Measurements from ENCODE around the gene FANCB. TPM values are rescaled to one million over a fixed set of nuclear protein-coding genes. Genes with fewer than 3 reads are reported as not detected.

Gene FANCB
- total and polyA plus RNA-seq, 2 of the 4 experiments (the other 2 are of a cell fraction): 2.5 to 7.7 TPM

DNA sequence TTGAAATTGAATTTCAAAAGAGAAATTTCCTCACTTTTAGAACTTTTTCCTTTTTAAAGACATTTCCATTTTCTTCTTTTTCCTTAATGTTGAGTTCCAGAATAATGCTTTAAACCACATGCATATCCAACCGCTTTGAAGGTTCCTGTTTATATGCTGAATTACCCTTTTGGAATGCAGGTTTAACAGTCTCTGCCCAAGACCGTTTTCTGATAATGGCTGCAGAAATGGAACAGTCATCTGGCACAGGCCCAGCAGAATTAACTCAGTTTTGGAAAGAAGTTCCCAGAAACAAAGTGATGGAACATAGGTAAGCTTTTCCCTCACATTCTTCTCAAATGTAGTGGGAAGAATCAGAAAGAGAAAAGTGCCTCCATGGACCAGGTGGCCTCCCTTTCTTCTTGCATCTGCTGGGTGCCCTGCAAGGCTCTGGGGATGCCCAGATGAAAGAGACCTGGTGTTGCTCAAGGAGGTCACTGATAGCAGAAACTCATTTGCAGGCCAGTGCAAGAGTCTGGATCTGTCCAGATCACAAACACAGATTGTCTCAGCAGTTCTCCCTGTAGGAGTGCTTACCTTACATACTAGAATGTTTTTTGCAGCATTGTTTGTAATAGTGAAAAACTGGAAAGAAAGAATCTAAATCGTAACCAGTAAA lies 43.3 kb upstream of the FANCB start:
- no peak overlapping the region; the same call in 1 of the 2 replicates for H3K14ac ChIP-seq (replicated peaks; ENCODE audit: low read depth, low read length)
- peak overlapping the region; percentile 64; the same call in 1 of the 2 replicates for H4K5ac ChIP-seq (ENCODE audit: low read depth, low read length)
- intact Hi-C loops (cut with micrococcal nuclease) (no loop called here), dilution Hi-C loops (cut with HindIII; ENCODE audit: low sequenced_read_pairs, unreplicated experiment) (no loop called here), in situ Hi-C loops (cut with MboI; ENCODE audit: low sequenced_read_pairs) (no loop called here)
- TF ChIP-seq MAFK (IDR thresholded peaks at IDR 0.05; ENCODE audit: low read depth, low read length): no peak
- TF ChIP-seq MXI1 (IDR thresholded peaks at IDR 0.05; ENCODE audit: borderline replicate concordance, low read depth, low read length): no peak
- POLR2A ChIA-PET (ENCODE audit: unreplicated experiment): no interaction called here
- H3K56ac ChIP-seq (ENCODE audit: extremely low read depth, insufficient read depth, low read length): peak overlapping the region; percentile 39
- no peak overlapping the region for H2BK15ac ChIP-seq (ENCODE audit: low read depth, low read length)
- H3K9ac ChIP-seq (ENCODE audit: low read depth, low read length): no peak overlapping the region; the same call in 1 of the 2 replicates
- peak overlapping the region; percentile 66 for H2BK120ac ChIP-seq (ENCODE audit: low read depth, low read length)
- H3K4me3 ChIP-seq (ENCODE audit: insufficient read depth, low read depth, low read length): no peak overlapping the region
- peaks cover 9% of the 10 kb centered on the region for H3K36me3 ChIP-seq (ENCODE audit: control insufficient read depth, insufficient read depth, low read length)
- H2BK5ac ChIP-seq (ENCODE audit: low read depth, low read length, poor library complexity, severe bottlenecking): peak overlapping the region; percentile 80
- no peak overlapping the region for H2AK9ac ChIP-seq (replicated peaks; ENCODE audit: low read depth, low read length, poor library complexity)
- H3K27me3 ChIP-seq (ENCODE audit: control insufficient read depth, insufficient read depth, low read length): no peaks in the 10 kb centered on the region
- DNase-seq (peak; percentile 81), ATAC-seq (ENCODE audit: low read depth) (peak; percentile 74)
- peak overlapping the region in 1 of 2 experiments; percentile 51; a peak in 2 of 4 replicates for H4K8ac ChIP-seq (ENCODE audit: low read depth in 2 of 2, low read length in 2 of 2)
- no peaks in the 10 kb centered on the region for H3K9me3 ChIP-seq (ENCODE audit: control insufficient read depth, insufficient read depth, low read length)
- H3K18ac ChIP-seq (ENCODE audit: low read depth, low read length): peak overlapping the region; percentile 80; the same call in 1 of the 2 replicates
- H4K20me1 ChIP-seq (ENCODE audit: insufficient read depth, low read length): no peaks in the 10 kb centered on the region
- peaks cover 7% of the 10 kb centered on the region for H3K4me1 ChIP-seq (ENCODE audit: control insufficient read depth, insufficient read depth, low read length)
- H3K4ac ChIP-seq (ENCODE audit: low read depth, low read length): peak overlapping the region; percentile 69
- H3K9me1 ChIP-seq (ENCODE audit: insufficient read depth, low read length): no peaks in the 10 kb centered on the region
- H2AFZ ChIP-seq (replicated peaks; ENCODE audit: low read length, poor library complexity): no peak overlapping the region
- peaks cover 5 to 7% of the 10 kb centered on the region in 2 experiments; a peak in 2 of 4 replicates for H3K79me1 ChIP-seq (ENCODE audit: low read depth in 1 of 2, low read length in 2 of 2)
- peak overlapping the region; percentile 50 for H3K27ac ChIP-seq (ENCODE audit: insufficient read depth, low read length)
- H2BK20ac ChIP-seq (ENCODE audit: low read depth, low read length): peak overlapping the region; percentile 69
- H3K4me2 ChIP-seq (ENCODE audit: low read depth, low read length): peak overlapping the region; percentile 2; the same call in 1 of the 2 replicates
- CTCF ChIA-PET: no interaction called here
- H3K23ac ChIP-seq (ENCODE audit: low read depth, low read length): no peak overlapping the region
- WGBS, 2 experiments (ENCODE audit: extremely low coverage in 2 of 2, insufficient read length in 1 of 2): no CpG with 5 or more reads among the region's 3 CpGs
- 0 out of 2 replicates have a peak overlapping the region, but pooled peaks have one; percentile 13 for H2AK5ac ChIP-seq (ENCODE audit: low read depth, low read length)
- no TSS peak for BruUV-seq (replicated peaks)
- peak overlapping the region; percentile 67 for H4K91ac ChIP-seq (ENCODE audit: insufficient read depth, low read depth, low read length)
